H1 (cell line): ENCODE results near the gene PHF10. TPM values are rescaled to one million over a fixed set of nuclear protein-coding genes. Genes with fewer than 3 reads are reported as not detected.

Source experiments
- EZH2 ChIP-seq: fragments of 200-600 bp; sonication (generic); IDR thresholded peaks from 2 replicates; pipeline ENCODE4 v1.7.1; 2012; ENCODE audit warnings: low read depth, mild to moderate bottlenecking, moderate library complexity, low read length, inconsistent platforms; ENCODE audit not compliant: severe bottlenecking
- FOSL1 ChIP-seq: IDR thresholded peaks from 2 replicates; pipeline ENCODE4 v1.6.1; 2011; ENCODE audit warnings: mild to moderate bottlenecking, low read depth, low read length, moderate library complexity; ENCODE audit not compliant: insufficient read depth
- GABPA ChIP-seq: IDR thresholded peaks from 2 replicates; pipeline ENCODE4 v1.6.1; 2011; ENCODE audit warnings: mild to moderate bottlenecking, low read length, moderate library complexity, borderline replicate concordance; ENCODE audit not compliant: insufficient read depth
- PHF8 ChIP-seq: fragments of 200-600 bp; sonication (generic); conservative IDR thresholded peaks from 2 replicates; pipeline ENCODE4 v1.7.1; 2012; ENCODE audit warnings: low read depth, mild to moderate bottlenecking, inconsistent platforms, low read length, moderate library complexity
- SAP30 ChIP-seq: fragments of 300-600 bp; sonication (generic); IDR thresholded peaks from 2 replicates; pipeline ENCODE4 v1.7.1; 2012; ENCODE audit warnings: low read length, moderate library complexity, mild to moderate bottlenecking, inconsistent platforms; ENCODE audit not compliant: insufficient read depth, insufficient replicate concordance
- SIRT6 ChIP-seq: IDR thresholded peaks from one replicate; pipeline ENCODE4 v1.7.1; 2012; ENCODE audit warnings: low read length, inconsistent platforms
- SP2 ChIP-seq: IDR thresholded peaks from 2 replicates; pipeline ENCODE4 v1.6.1; 2012; ENCODE audit warnings: mild to moderate bottlenecking, low read length, inconsistent platforms
- polyA plus RNA-seq, 7 experiments: library from polyadenylated mRNA; depleted of rRNA in 3 of 7; stranded (reverse) in 5 of 7; unstranded in 2 of 7; fragments of >200 nt in 5 of 7; fragments of 200-250 nt in 2 of 7; gene quantifications; 1 replicate in 5 of 7; 2 replicates in 1 of 7; 4 replicates in 1 of 7; pipeline versions ENCODE4 v1.2.1 to v1.2.3, GENCODE V29; 2011 to 2013; ENCODE audit warnings: missing spikeins in 2 of 7, mixed read lengths in 2 of 7
- total RNA-seq: library from RNA; stranded (reverse); fragmentation: NEBNext Ultra II Directional; extraction: Animal tissue kit (Norgen Biotek cat#: 25700); gene quantifications from 2 replicates; pipeline ENCODE4 v1.2.1, GENCODE V29; 2021
- TF ChIP-seq, protein P1 (sequence below): fragments of 300-600 bp; sonication (generic); IDR thresholded peaks from 2 replicates; pipeline ENCODE4 v1.7.1; 2012; ENCODE audit warnings: low read length, moderate library complexity, mild to moderate bottlenecking, inconsistent platforms; ENCODE audit not compliant: insufficient replicate concordance
- TF ChIP-seq, protein P2 (sequence below): IDR thresholded peaks from 2 replicates; pipeline ENCODE4 v1.6.1; 2012; ENCODE audit warnings: inconsistent platforms

Gene PHF10
- total and polyA plus RNA-seq, 2 of the 8 experiments (the other 6 are each of a cell fraction or from before 2014, with no cell fraction given), result 15.6 to 51.1 TPM

DNA sequence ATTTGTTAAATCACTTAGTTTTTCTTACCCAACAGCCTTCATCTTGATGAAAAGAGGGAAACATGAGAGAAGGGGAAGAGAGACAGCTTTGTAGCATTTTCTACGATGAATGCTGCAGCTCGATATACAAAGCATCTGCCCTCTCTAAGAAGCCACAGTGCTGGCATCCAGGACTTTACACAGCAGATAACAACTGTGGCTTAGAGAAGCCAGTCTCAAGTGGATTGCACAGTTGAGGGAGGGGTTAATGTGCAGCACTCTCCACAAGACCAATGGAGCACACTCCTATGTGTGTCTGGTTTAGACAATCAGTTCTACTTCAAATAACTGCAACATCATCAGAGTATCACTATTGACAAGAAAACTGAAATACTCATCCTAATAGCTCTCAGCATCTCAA lies 16.5 kb downstream of the PHF10 start (continued):
- TF ChIP-seq, protein P1, sequence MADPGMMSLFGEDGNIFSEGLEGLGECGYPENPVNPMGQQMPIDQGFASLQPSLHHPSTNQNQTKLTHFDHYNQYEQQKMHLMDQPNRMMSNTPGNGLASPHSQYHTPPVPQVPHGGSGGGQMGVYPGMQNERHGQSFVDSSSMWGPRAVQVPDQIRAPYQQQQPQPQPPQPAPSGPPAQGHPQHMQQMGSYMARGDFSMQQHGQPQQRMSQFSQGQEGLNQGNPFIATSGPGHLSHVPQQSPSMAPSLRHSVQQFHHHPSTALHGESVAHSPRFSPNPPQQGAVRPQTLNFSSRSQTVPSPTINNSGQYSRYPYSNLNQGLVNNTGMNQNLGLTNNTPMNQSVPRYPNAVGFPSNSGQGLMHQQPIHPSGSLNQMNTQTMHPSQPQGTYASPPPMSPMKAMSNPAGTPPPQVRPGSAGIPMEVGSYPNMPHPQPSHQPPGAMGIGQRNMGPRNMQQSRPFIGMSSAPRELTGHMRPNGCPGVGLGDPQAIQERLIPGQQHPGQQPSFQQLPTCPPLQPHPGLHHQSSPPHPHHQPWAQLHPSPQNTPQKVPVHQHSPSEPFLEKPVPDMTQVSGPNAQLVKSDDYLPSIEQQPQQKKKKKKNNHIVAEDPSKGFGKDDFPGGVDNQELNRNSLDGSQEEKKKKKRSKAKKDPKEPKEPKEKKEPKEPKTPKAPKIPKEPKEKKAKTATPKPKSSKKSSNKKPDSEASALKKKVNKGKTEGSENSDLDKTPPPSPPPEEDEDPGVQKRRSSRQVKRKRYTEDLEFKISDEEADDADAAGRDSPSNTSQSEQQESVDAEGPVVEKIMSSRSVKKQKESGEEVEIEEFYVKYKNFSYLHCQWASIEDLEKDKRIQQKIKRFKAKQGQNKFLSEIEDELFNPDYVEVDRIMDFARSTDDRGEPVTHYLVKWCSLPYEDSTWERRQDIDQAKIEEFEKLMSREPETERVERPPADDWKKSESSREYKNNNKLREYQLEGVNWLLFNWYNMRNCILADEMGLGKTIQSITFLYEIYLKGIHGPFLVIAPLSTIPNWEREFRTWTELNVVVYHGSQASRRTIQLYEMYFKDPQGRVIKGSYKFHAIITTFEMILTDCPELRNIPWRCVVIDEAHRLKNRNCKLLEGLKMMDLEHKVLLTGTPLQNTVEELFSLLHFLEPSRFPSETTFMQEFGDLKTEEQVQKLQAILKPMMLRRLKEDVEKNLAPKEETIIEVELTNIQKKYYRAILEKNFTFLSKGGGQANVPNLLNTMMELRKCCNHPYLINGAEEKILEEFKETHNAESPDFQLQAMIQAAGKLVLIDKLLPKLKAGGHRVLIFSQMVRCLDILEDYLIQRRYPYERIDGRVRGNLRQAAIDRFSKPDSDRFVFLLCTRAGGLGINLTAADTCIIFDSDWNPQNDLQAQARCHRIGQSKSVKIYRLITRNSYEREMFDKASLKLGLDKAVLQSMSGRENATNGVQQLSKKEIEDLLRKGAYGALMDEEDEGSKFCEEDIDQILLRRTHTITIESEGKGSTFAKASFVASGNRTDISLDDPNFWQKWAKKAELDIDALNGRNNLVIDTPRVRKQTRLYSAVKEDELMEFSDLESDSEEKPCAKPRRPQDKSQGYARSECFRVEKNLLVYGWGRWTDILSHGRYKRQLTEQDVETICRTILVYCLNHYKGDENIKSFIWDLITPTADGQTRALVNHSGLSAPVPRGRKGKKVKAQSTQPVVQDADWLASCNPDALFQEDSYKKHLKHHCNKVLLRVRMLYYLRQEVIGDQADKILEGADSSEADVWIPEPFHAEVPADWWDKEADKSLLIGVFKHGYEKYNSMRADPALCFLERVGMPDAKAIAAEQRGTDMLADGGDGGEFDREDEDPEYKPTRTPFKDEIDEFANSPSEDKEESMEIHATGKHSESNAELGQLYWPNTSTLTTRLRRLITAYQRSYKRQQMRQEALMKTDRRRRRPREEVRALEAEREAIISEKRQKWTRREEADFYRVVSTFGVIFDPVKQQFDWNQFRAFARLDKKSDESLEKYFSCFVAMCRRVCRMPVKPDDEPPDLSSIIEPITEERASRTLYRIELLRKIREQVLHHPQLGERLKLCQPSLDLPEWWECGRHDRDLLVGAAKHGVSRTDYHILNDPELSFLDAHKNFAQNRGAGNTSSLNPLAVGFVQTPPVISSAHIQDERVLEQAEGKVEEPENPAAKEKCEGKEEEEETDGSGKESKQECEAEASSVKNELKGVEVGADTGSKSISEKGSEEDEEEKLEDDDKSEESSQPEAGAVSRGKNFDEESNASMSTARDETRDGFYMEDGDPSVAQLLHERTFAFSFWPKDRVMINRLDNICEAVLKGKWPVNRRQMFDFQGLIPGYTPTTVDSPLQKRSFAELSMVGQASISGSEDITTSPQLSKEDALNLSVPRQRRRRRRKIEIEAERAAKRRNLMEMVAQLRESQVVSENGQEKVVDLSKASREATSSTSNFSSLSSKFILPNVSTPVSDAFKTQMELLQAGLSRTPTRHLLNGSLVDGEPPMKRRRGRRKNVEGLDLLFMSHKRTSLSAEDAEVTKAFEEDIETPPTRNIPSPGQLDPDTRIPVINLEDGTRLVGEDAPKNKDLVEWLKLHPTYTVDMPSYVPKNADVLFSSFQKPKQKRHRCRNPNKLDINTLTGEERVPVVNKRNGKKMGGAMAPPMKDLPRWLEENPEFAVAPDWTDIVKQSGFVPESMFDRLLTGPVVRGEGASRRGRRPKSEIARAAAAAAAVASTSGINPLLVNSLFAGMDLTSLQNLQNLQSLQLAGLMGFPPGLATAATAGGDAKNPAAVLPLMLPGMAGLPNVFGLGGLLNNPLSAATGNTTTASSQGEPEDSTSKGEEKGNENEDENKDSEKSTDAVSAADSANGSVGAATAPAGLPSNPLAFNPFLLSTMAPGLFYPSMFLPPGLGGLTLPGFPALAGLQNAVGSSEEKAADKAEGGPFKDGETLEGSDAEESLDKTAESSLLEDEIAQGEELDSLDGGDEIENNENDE, result no peak
- TF ChIP-seq SIRT6 (no peak), SAP30 (no peak), FOSL1 (no peak), PHF8 (no peak), GABPA (no peak), SP2 (no peak), EZH2 (no peak)
- TF ChIP-seq, protein P2, sequence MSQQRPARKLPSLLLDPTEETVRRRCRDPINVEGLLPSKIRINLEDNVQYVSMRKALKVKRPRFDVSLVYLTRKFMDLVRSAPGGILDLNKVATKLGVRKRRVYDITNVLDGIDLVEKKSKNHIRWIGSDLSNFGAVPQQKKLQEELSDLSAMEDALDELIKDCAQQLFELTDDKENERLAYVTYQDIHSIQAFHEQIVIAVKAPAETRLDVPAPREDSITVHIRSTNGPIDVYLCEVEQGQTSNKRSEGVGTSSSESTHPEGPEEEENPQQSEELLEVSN, result no peak
